Keratinocyte (primary cell): ENCODE data around the gene DENND4C. TPM values are rescaled to one million over a fixed set of nuclear protein-coding genes. Genes with fewer than 3 reads are reported as not detected.

Experiments
- DNase-seq: peaks from one replicate; pipeline ENCODE4 v3.0.0-alpha.2; 2011; ENCODE audit warnings: low read depth, missing footprints, low spot score
- FAIRE-seq: peaks from 2 replicates; lab custom pipeline; 2011; peaks lifted over from hg19 to GRCh38; lab: Jason Lieb, UNC
- H2AFZ ChIP-seq: 2 replicates; pipeline ENCODE4 v1.6.0; 2012; ENCODE audit warnings: low read length, control low read depth, inconsistent platforms; ENCODE audit not compliant: control insufficient read depth
- H3K27ac ChIP-seq: 2 replicates; pipeline ENCODE4 v1.5.1; 2011; ENCODE audit warnings: low read length; ENCODE audit not compliant: control insufficient read depth, insufficient read depth
- H3K27me3 ChIP-seq: 3 replicates; pipeline ENCODE4 v1.6.0; 2011; ENCODE audit warnings: low read length; ENCODE audit not compliant: control insufficient read depth, insufficient read depth; ENCODE audit errors: extremely low read depth
- H3K36me3 ChIP-seq, 2 experiments: 2 replicates in 1 of 2; 3 replicates in 1 of 2; pipeline ENCODE4 v1.5.1; 2011; ENCODE audit warnings: low read length in 2 of 2, mild to moderate bottlenecking in 1 of 2; ENCODE audit not compliant: control insufficient read depth in 2 of 2, insufficient read depth in 2 of 2; ENCODE audit errors: extremely low read depth in 1 of 2
- H3K4me1 ChIP-seq: 3 replicates; pipeline ENCODE4 v1.5.1; 2011; ENCODE audit warnings: low read length; ENCODE audit not compliant: control insufficient read depth, insufficient read depth; ENCODE audit errors: extremely low read depth
- H3K4me2 ChIP-seq: 3 replicates; pipeline ENCODE4 v1.6.0; 2011; ENCODE audit warnings: low read depth, low read length; ENCODE audit not compliant: control insufficient read depth, insufficient read depth; ENCODE audit errors: extremely low read depth
- H3K4me3 ChIP-seq, 3 experiments: fragments of 200-600 bp in 1 of 3; sonication (generic) in 1 of 3; 2 replicates in 2 of 3; 3 replicates in 1 of 3; pipeline ENCODE4 v1.5.1; 2011 to 2016; ENCODE audit warnings: low read length in 3 of 3, mild to moderate bottlenecking in 3 of 3, control low read depth in 2 of 3, inconsistent platforms in 1 of 3, low read depth in 1 of 3, mixed read lengths in 1 of 3, mixed run types in 1 of 3, moderate library complexity in 1 of 3; ENCODE audit not compliant: control insufficient read depth in 2 of 3, insufficient read depth in 2 of 3; ENCODE audit errors: extremely low read depth in 1 of 3
- H3K79me2 ChIP-seq: 2 replicates; pipeline ENCODE4 v1.6.0; 2012; ENCODE audit warnings: low read length; ENCODE audit not compliant: control insufficient read depth, insufficient read depth
- H3K9ac ChIP-seq: 3 replicates; pipeline ENCODE4 v1.6.0; 2011; ENCODE audit warnings: low read length; ENCODE audit not compliant: control insufficient read depth, insufficient read depth; ENCODE audit errors: extremely low read depth
- H3K9me1 ChIP-seq: 3 replicates; pipeline ENCODE4 v1.6.0; 2011; ENCODE audit warnings: low read length; ENCODE audit not compliant: control insufficient read depth, insufficient read depth; ENCODE audit errors: extremely low read depth
- H3K9me3 ChIP-seq: 2 replicates; pipeline ENCODE4 v1.5.1; 2012; ENCODE audit warnings: low read depth, low read length; ENCODE audit not compliant: control insufficient read depth
- H4K20me1 ChIP-seq: 3 replicates; pipeline ENCODE4 v1.6.0; 2011; ENCODE audit warnings: low read length; ENCODE audit not compliant: control insufficient read depth, insufficient read depth; ENCODE audit errors: extremely low read depth
- EZH2 ChIP-seq: IDR thresholded peaks from one replicate; pipeline ENCODE4 v1.6.1; 2012; ENCODE audit warnings: inconsistent platforms, mild to moderate bottlenecking, low read length, moderate library complexity
- dilution Hi-C: fragments of 300-500 bp; cut with MboI; formaldehyde crosslinking; loops from one replicate; pipeline ENCODE4 v1.7.0; 2020; ENCODE audit warnings: low sequenced_read_pairs; ENCODE audit not compliant: extremely low pct_ligation_motif_present
- polyA plus RNA-seq, 5 experiments: library from polyadenylated mRNA; depleted of rRNA in 3 of 5; stranded (reverse) in 3 of 5; stranded (forward) in 1 of 5; unstranded in 1 of 5; fragments of >200 nt; gene quantifications; 1 replicate in 1 of 5; 2 replicates in 3 of 5; 3 replicates in 1 of 5; pipeline versions ENCODE4 v1.2.1 to v1.2.3, GENCODE V29; 2011 to 2012; ENCODE audit warnings: missing spikeins in 2 of 5, low read depth in 1 of 5, low replicate concordance in 1 of 5
- TF ChIP-seq, protein P1 (sequence below), 3 experiments: IDR thresholded peaks in 1 of 3; conservative IDR thresholded peaks in 1 of 3; optimal IDR thresholded peaks in 1 of 3; 2 replicates in 2 of 3; 3 replicates in 1 of 3; pipeline versions ENCODE3 to v1.5.1; 2011; ENCODE audit warnings: low read length in 3 of 3, mild to moderate bottlenecking in 3 of 3, moderate library complexity in 2 of 3, control low read depth in 1 of 3, inconsistent platforms in 1 of 3; ENCODE audit not compliant: insufficient read depth in 2 of 3; ENCODE audit errors: extremely low read depth in 1 of 3

DENND4C gene
- polyA plus RNA-seq, 1 donor (not counting 4 experiments of a cell fraction or from before 2014, with no cell fraction given), result 25.6 TPM

DNA sequence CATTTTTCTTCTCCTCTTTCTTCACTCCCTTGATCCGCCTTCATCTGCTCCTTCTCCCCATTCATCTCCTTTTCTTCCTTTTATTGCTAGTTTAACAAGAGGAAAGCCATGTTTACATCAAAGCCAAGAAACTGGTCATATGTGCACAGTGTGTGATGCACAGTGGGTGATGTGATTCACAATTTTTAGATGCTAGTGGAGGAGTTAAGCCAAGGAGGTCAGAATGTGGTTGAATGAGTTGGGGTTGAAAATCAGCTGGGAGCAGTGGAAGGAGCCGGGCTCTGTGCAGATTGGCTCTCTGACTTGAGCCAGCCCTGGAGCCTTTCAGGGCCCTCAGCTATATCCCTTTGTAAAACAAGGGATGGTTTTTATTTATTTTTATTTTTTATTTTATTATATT is 185.7 kb downstream of the DENND4C start:
- no peak overlapping the region for H3K27ac ChIP-seq
- dilution Hi-C loops, result no loop called here
- no peaks in the 10 kb centered on the region for H3K79me2 ChIP-seq
- no peaks in the 10 kb centered on the region for H3K9me3 ChIP-seq
- no peak overlapping the region for H3K9ac ChIP-seq
- H3K27me3 ChIP-seq, result no peaks in the 10 kb centered on the region
- no peak overlapping the region for H3K4me3 ChIP-seq
- TF ChIP-seq EZH2, result no peak
- TF ChIP-seq, protein P1, sequence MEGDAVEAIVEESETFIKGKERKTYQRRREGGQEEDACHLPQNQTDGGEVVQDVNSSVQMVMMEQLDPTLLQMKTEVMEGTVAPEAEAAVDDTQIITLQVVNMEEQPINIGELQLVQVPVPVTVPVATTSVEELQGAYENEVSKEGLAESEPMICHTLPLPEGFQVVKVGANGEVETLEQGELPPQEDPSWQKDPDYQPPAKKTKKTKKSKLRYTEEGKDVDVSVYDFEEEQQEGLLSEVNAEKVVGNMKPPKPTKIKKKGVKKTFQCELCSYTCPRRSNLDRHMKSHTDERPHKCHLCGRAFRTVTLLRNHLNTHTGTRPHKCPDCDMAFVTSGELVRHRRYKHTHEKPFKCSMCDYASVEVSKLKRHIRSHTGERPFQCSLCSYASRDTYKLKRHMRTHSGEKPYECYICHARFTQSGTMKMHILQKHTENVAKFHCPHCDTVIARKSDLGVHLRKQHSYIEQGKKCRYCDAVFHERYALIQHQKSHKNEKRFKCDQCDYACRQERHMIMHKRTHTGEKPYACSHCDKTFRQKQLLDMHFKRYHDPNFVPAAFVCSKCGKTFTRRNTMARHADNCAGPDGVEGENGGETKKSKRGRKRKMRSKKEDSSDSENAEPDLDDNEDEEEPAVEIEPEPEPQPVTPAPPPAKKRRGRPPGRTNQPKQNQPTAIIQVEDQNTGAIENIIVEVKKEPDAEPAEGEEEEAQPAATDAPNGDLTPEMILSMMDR (optimal IDR thresholded peaks at IDR 0.05 in 1 of 3, IDR thresholded peaks at IDR 0.05 in 1 of 3, conservative IDR thresholded peaks at IDR 0.05 in 1 of 3; ENCODE audit: extremely low read depth in 1 of 3, insufficient read depth in 2 of 3, low read length in 3 of 3), result no peak
- no peak for DNase-seq
- no peaks in the 10 kb centered on the region for H3K9me1 ChIP-seq
- H3K4me1 ChIP-seq, result peaks cover 6% of the 10 kb centered on the region
- H3K4me2 ChIP-seq, result no peak overlapping the region
- no peaks in the 10 kb centered on the region for H3K36me3 ChIP-seq
- no peak overlapping the region for H2AFZ ChIP-seq
- H4K20me1 ChIP-seq, result no peaks in the 10 kb centered on the region
- FAIRE-seq, result no peak

DNA sequence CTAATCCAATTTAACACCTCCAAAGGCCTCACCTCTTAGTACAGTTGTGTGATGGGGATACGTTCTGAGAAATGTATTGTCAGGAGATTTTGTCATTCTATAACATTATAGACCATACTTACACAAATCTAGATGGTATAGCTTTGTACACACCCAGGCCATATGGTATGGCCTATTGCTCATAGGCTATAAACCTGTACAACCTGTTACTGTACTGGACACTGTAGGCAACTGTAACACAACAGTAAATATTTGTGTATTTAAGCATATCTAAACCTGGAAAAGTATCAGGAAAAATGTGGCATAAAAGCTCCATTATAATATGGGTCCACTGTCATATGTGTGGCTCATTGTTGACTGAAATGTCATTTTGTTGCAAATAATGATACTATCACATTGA is 190.4 kb downstream of the DENND4C start:
- H3K9ac ChIP-seq, result no peak overlapping the region
- no peak overlapping the region for H3K4me2 ChIP-seq
- H2AFZ ChIP-seq, result no peak overlapping the region
- no peak overlapping the region for H3K27ac ChIP-seq
- DNase-seq (no peak), FAIRE-seq (no peak)
- no peaks in the 10 kb centered on the region for H3K36me3 ChIP-seq
- no peaks in the 10 kb centered on the region for H3K27me3 ChIP-seq
- TF ChIP-seq EZH2, result no peak
- TF ChIP-seq, protein P1 (optimal IDR thresholded peaks at IDR 0.05 in 1 of 3, IDR thresholded peaks at IDR 0.05 in 1 of 3, conservative IDR thresholded peaks at IDR 0.05 in 1 of 3; ENCODE audit: extremely low read depth in 1 of 3, insufficient read depth in 2 of 3, low read length in 3 of 3), result no peak
- H3K4me1 ChIP-seq, result no peaks in the 10 kb centered on the region
- H3K9me3 ChIP-seq, result no peaks in the 10 kb centered on the region
- dilution Hi-C loops, result no loop called here
- H3K4me3 ChIP-seq, result no peak overlapping the region
- H4K20me1 ChIP-seq, result no peaks in the 10 kb centered on the region
- no peaks in the 10 kb centered on the region for H3K9me1 ChIP-seq
- H3K79me2 ChIP-seq, result no peaks in the 10 kb centered on the region

Other genes starting within 250 kb of the DENND4C start
- not detected in 3 replicates for gene SAXO1, start 197.5 kb upstream of the DENND4C start, polyA plus RNA-seq
- gene RRAGA, start 181.3 kb upstream of the DENND4C start, polyA plus RNA-seq, result 123 to 169 TPM (median 137 TPM) in 3 replicates
- gene HAUS6, start 127.8 kb upstream of the DENND4C start, polyA plus RNA-seq, result 8.8 to 15.7 TPM (median 9.6 TPM) in 3 replicates
- 40.3 to 101 TPM (median 45.6 TPM) in 3 replicates for gene PLIN2, start 103.2 kb upstream of the DENND4C start, polyA plus RNA-seq
- 1,903 to 3,423 TPM (median 2,013 TPM) in 3 replicates for gene RPS6, start 149.5 kb downstream of the DENND4C start, polyA plus RNA-seq
- gene ACER2, start 178.3 kb downstream of the DENND4C start, polyA plus RNA-seq, result 3.2 to 4.3 TPM (median 4.2 TPM) in 3 replicates